ENCODE data around the gene UBE2V1. TPM values are rescaled to one million over a fixed set of nuclear protein-coding genes. Genes with fewer than 3 reads are reported as not detected.

UBE2V1 gene
- total and polyA plus RNA-seq, 2 of the 13 experiments (the other 11 are each of a cell fraction or from before 2014, with no cell fraction given), result 81.3 to 132 TPM

GRCh38 chr20:50110141-50111047, 2.6 kb downstream of the UBE2V1 start (continued):
- no peak for TF ChIP-seq ZNF770 (CRISPR knock-in tag; IDR thresholded peaks at IDR 0.05)
- TF ChIP-seq ZBTB49 (CRISPR knock-in tag; IDR thresholded peaks at IDR 0.05; ENCODE audit: borderline replicate concordance), result no peak
- TF ChIP-seq XRCC5 (optimal IDR thresholded peaks at IDR 0.05; ENCODE audit: low read length), result no peak
- TF ChIP-seq, protein P1, sequence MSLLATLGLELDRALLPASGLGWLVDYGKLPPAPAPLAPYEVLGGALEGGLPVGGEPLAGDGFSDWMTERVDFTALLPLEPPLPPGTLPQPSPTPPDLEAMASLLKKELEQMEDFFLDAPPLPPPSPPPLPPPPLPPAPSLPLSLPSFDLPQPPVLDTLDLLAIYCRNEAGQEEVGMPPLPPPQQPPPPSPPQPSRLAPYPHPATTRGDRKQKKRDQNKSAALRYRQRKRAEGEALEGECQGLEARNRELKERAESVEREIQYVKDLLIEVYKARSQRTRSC (CRISPR knock-in tag; IDR thresholded peaks at IDR 0.05; ENCODE audit: low read depth), result no peak
- TF ChIP-seq, protein P2, sequence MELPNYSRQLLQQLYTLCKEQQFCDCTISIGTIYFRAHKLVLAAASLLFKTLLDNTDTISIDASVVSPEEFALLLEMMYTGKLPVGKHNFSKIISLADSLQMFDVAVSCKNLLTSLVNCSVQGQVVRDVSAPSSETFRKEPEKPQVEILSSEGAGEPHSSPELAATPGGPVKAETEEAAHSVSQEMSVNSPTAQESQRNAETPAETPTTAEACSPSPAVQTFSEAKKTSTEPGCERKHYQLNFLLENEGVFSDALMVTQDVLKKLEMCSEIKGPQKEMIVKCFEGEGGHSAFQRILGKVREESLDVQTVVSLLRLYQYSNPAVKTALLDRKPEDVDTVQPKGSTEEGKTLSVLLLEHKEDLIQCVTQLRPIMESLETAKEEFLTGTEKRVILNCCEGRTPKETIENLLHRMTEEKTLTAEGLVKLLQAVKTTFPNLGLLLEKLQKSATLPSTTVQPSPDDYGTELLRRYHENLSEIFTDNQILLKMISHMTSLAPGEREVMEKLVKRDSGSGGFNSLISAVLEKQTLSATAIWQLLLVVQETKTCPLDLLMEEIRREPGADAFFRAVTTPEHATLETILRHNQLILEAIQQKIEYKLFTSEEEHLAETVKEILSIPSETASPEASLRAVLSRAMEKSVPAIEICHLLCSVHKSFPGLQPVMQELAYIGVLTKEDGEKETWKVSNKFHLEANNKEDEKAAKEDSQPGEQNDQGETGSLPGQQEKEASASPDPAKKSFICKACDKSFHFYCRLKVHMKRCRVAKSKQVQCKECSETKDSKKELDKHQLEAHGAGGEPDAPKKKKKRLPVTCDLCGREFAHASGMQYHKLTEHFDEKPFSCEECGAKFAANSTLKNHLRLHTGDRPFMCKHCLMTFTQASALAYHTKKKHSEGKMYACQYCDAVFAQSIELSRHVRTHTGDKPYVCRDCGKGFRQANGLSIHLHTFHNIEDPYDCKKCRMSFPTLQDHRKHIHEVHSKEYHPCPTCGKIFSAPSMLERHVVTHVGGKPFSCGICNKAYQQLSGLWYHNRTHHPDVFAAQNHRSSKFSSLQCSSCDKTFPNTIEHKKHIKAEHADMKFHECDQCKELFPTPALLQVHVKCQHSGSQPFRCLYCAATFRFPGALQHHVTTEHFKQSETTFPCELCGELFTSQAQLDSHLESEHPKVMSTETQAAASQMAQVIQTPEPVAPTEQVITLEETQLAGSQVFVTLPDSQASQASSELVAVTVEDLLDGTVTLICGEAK (IDR thresholded peaks at IDR 0.05), result no peak
- TF ChIP-seq, protein P2 (CRISPR knock-in tag; IDR thresholded peaks at IDR 0.05), result no peak
- TF ChIP-seq FOSL2 (CRISPR knock-in tag; IDR thresholded peaks at IDR 0.05), result peak; percentile 15; the same call in 1 of the 2 replicates
- TF ChIP-seq ZNF749 (CRISPR knock-in tag; IDR thresholded peaks at IDR 0.05; ENCODE audit: borderline replicate concordance), result no peak
- TF ChIP-seq, protein P3, sequence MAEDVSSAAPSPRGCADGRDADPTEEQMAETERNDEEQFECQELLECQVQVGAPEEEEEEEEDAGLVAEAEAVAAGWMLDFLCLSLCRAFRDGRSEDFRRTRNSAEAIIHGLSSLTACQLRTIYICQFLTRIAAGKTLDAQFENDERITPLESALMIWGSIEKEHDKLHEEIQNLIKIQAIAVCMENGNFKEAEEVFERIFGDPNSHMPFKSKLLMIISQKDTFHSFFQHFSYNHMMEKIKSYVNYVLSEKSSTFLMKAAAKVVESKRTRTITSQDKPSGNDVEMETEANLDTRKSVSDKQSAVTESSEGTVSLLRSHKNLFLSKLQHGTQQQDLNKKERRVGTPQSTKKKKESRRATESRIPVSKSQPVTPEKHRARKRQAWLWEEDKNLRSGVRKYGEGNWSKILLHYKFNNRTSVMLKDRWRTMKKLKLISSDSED (CRISPR knock-in tag; IDR thresholded peaks at IDR 0.05), result no peak
- TF ChIP-seq ZMYM4 (CRISPR knock-in tag; IDR thresholded peaks at IDR 0.05), result no peak
- TF ChIP-seq ZBTB1 (CRISPR knock-in tag; IDR thresholded peaks at IDR 0.05; ENCODE audit: borderline replicate concordance), result no peak
- no peak for TF ChIP-seq REXO4 (CRISPR knock-in tag; IDR thresholded peaks at IDR 0.05; ENCODE audit: borderline replicate concordance)
